GM19193 (cell line): ENCODE results near the gene MUC6.

Experiments used
- POLR2A ChIP-seq: IDR thresholded peaks from 4 replicates; pipeline ENCODE4 v1.6.1; 2011; ENCODE audit not compliant: insufficient read depth, insufficient read length; ENCODE audit errors: extremely low read depth

The MUC6 gene

GRCh38 chr11:1028291-1028540 lies 8.3 kb downstream of the MUC6 start:
- no peak for TF ChIP-seq POLR2A

DNA sequence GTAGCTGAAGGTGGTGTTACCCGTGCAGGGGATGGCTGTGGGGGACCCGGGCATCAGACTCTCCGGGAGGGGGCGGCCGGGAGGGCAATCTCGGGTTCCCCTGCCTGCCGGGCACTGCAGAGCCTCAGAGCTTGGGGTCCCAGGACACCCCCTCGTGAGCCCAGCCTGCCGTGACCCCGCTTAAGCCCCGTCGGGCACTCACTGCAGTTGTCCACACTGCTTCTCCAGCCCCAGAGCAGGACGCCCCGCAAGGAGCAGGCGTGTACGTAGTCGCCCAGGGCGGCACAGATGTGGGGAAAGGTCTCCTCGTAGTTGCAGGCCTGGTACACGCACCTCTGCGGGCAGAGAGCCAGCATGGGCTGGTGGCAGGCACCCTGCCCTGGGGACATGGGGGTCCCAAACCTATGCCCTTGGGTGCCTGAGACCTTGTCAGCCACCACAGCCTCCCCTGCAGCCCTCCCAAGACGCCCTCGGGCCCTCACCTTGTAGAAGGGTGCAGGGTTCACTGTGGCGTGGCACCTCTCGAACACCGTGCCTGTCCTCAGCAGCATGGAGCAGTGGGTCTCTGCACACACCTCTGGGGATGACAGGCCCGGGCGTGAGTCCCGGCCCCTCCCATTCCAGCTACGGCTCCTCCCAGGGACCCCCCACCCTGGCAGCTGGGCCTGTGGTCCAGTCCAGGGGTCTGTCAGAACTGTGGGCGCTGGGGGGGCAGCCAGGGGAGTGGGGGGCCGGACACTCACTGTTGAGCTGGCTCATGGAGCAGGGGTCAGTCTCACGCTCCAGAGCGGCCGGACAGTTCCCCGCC lies 8.8 kb downstream of the MUC6 start:
- no peak for TF ChIP-seq POLR2A

DNA sequence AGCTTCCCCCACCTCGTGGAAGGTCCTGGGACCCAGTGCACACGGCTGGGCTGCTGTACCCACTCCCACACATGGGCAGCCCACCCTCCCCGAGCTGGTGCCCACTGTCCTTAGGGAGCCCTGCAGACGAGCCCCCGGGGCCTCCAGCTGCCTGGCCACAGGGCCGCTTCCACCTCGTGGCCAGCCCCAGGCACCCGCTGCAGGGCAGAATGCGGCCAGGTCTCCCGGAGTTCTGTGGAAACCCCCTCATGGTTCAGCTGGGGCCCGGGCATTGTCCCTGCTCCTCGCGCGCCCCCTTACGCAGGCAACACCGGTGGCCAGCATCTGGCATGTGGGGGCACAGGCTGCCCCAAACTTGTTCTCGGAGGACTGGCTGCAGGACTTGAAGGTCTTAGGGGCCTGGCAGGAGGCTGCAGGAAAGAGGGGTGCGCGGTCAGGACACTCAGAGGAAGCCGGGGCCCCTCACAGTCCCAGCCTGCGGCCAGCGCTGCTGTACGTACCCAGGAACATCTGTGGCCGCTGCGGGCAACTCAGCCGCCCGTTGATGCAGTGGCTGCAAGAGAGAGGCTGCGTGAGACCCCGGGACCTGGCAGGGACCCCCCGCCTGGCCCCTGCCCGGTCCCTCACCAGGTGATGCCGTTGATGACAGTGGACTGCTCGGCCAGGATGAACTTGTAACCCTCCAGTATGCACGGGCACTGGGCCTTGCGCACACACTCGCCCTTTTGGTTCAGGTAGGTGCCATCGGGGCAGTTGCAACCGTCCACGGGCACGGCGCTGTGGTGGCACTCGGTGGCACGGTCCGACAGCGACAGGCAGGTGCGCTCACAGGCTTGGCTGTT lies 9.7 kb downstream of the MUC6 start:
- TF ChIP-seq POLR2A = no peak

DNA sequence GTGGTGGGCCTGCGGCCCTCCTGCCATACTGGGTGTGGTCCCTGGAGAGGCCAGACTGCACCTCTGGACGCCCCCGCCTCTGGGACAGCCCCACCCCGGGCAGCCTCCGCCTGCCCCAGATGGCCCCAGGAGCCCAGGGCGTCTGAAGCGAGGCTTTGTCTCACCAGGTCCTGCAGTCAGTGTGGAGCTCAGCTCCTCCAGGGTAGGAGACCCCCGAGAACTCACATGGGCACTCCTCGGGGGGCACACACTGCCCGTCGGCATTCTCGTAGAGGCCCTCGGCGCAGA lies 10.4 kb downstream of the MUC6 start:
- no peak for TF ChIP-seq POLR2A

GRCh38 chr11:1025410-1026162 lies 10.9 kb downstream of the MUC6 start:
- no peak for TF ChIP-seq POLR2A

GRCh38 chr11:1024597-1025409 lies 11.7 kb downstream of the MUC6 start:
- no peak for TF ChIP-seq POLR2A

GRCh38 chr11:1023811-1024596 lies 12.5 kb downstream of the MUC6 start:
- TF ChIP-seq POLR2A = no peak

GRCh38 chr11:1022908-1023810 lies 13.4 kb downstream of the MUC6 start:
- TF ChIP-seq POLR2A = no peak

- no peak for TF ChIP-seq POLR2A
Observed at GRCh38 chr11:1022411-1022810, 14.1 kb downstream of the MUC6 start.

- no peak for TF ChIP-seq POLR2A
Observed at GRCh38 chr11:1020211-1020905, 16.2 kb downstream of the MUC6 start.

- no peak for TF ChIP-seq POLR2A
Observed at GRCh38 chr11:1019321-1019910, 17.1 kb downstream of the MUC6 start.

DNA sequence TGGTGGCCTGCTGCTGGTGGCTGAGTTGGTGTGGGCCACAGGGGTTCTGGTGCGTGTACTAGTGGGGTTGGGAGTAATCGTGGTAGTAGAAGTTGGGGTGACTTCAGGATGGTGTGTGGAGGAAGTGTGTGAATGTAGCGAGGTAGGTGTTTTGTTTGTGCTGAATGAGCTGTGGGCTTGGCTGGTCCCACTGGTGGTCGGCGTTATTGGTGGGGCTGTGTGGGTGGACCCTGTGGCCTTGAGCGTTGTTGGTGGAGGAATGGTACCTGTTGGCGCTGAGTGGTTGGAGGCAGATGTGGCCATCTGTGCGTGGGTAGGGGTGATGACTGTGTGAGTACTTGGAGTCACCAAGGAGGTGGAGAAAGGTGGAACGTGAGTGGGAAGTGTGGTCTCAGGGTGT lies 18.4 kb downstream of the MUC6 start:
- no peak for TF ChIP-seq POLR2A
